HepG2 (cell line): Measurements from ENCODE around the gene PSMB3. TPM values are rescaled to one million over a fixed set of nuclear protein-coding genes. Genes with fewer than 3 reads are reported as not detected.

ENCODE experiments used
- ARID4A ChIP-seq: sonication (generic); formaldehyde crosslinking; IDR thresholded peaks from 2 replicates; pipeline ENCODE4 v1.5.0; 2020; ENCODE audit warnings: mild to moderate bottlenecking, missing genetic modification reagents, borderline replicate concordance
- E2F5 ChIP-seq: sonication (generic); formaldehyde crosslinking; conservative IDR thresholded peaks from 2 replicates; pipeline ENCODE4 v1.4.0; 2020; ENCODE audit warnings: missing genetic modification reagents
- ELF1 ChIP-seq: sonication (generic); formaldehyde crosslinking; IDR thresholded peaks from 2 replicates; pipeline ENCODE4 v1.4.0; 2020; ENCODE audit warnings: missing genetic modification reagents
- ERF ChIP-seq: IDR thresholded peaks from 2 replicates; pipeline ENCODE4 v1.6.1; 2018; ENCODE audit warnings: missing biosample characterization, missing genetic modification reagents
- GATAD1 ChIP-seq: IDR thresholded peaks from 2 replicates; pipeline ENCODE4 v1.6.1; 2016; ENCODE audit warnings: missing genetic modification reagents, missing compliant biosample characterization
- GZF1 ChIP-seq: sonication (generic); formaldehyde crosslinking; IDR thresholded peaks from 2 replicates; pipeline ENCODE4 v1.5.1; 2020; ENCODE audit warnings: mild to moderate bottlenecking, missing genetic modification reagents
- HNRNPH1 ChIP-seq: fragments of 200-400 bp; formaldehyde crosslinking; optimal IDR thresholded peaks from 2 replicates; pipeline ENCODE3; 2017; ENCODE audit warnings: mild to moderate bottlenecking, low read depth, low read length
- IRF2 ChIP-seq: IDR thresholded peaks from 2 replicates; pipeline ENCODE4 v1.6.1; 2018; ENCODE audit warnings: missing genetic modification reagents, missing compliant biosample characterization
- NKX3-1 ChIP-seq: sonication (generic); formaldehyde crosslinking; IDR thresholded peaks from 2 replicates; pipeline ENCODE4 v1.5.0; 2020; ENCODE audit warnings: missing genetic modification reagents
- NPAS2 ChIP-seq: sonication (generic); formaldehyde crosslinking; IDR thresholded peaks from 2 replicates; pipeline ENCODE4 v1.8.0; 2022; ENCODE audit warnings: mild to moderate bottlenecking, missing genetic modification reagents, borderline replicate concordance
- NRL ChIP-seq: sonication (generic); formaldehyde crosslinking; IDR thresholded peaks from 2 replicates; pipeline ENCODE4 v1.5.0; 2020; ENCODE audit warnings: missing genetic modification reagents, mild to moderate bottlenecking, moderate library complexity, borderline replicate concordance
- RAD51 ChIP-seq: fragments of 450-650 bp; IDR thresholded peaks from 2 replicates; pipeline ENCODE4 v1.6.1; 2016; ENCODE audit warnings: borderline replicate concordance
- SMAD9 ChIP-seq: sonication (generic); formaldehyde crosslinking; IDR thresholded peaks from 2 replicates; pipeline ENCODE4 v1.5.1; 2020; ENCODE audit warnings: mild to moderate bottlenecking, missing genetic modification reagents
- STAG1 ChIP-seq: sonication (generic); formaldehyde crosslinking; IDR thresholded peaks from 2 replicates; pipeline ENCODE4 v1.4.0; 2020; ENCODE audit warnings: missing genetic modification reagents
- TFDP2 ChIP-seq: sonication (generic); formaldehyde crosslinking; IDR thresholded peaks from 2 replicates; pipeline ENCODE4 v1.4.0; 2020; ENCODE audit warnings: missing genetic modification reagents
- TP53 ChIP-seq: sonication (generic); formaldehyde crosslinking; conservative IDR thresholded peaks from 2 replicates; pipeline ENCODE4 v1.4.0; 2020; ENCODE audit warnings: missing genetic modification reagents
- YY1 ChIP-seq: IDR thresholded peaks from 2 replicates; pipeline ENCODE4 v1.6.1; 2011; ENCODE audit warnings: low read length, low read depth, moderate library complexity, mild to moderate bottlenecking; ENCODE audit not compliant: insufficient read depth, insufficient replicate concordance
- ZBTB42 ChIP-seq: sonication (generic); formaldehyde crosslinking; IDR thresholded peaks from 2 replicates; pipeline ENCODE4 v1.5.0; 2020; ENCODE audit warnings: mild to moderate bottlenecking, missing genetic modification reagents
- ZBTB7A ChIP-seq: sonication (generic); formaldehyde crosslinking; IDR thresholded peaks from 2 replicates; pipeline ENCODE4 v1.8.0; 2022; ENCODE audit warnings: mild to moderate bottlenecking, missing genetic modification reagents
- ZIK1 ChIP-seq: sonication (generic); formaldehyde crosslinking; IDR thresholded peaks from 2 replicates; pipeline ENCODE4 v1.5.0; 2020; ENCODE audit warnings: mild to moderate bottlenecking, low read depth, missing genetic modification reagents, borderline replicate concordance
- ZNF576 ChIP-seq: sonication (generic); formaldehyde crosslinking; IDR thresholded peaks from 2 replicates; pipeline ENCODE4 v1.4.0; 2020; ENCODE audit warnings: mild to moderate bottlenecking, missing genetic modification reagents
- ZNF589 ChIP-seq: sonication (generic); formaldehyde crosslinking; conservative IDR thresholded peaks from 2 replicates; pipeline ENCODE4 v1.8.0; 2022; ENCODE audit warnings: mild to moderate bottlenecking, moderate library complexity, missing genetic modification reagents
- ZNF746 ChIP-seq: sonication (generic); formaldehyde crosslinking; IDR thresholded peaks from 2 replicates; pipeline ENCODE4 v1.8.0; 2022; ENCODE audit warnings: mild to moderate bottlenecking, missing genetic modification reagents
- ZNF75D ChIP-seq: sonication (generic); formaldehyde crosslinking; IDR thresholded peaks from 2 replicates; pipeline ENCODE4 v1.8.1; 2023; ENCODE audit warnings: missing genetic modification reagents, mild to moderate bottlenecking, borderline replicate concordance
- ZNF891 ChIP-seq: sonication (generic); formaldehyde crosslinking; IDR thresholded peaks from 2 replicates; pipeline ENCODE4 v1.5.0; 2020; ENCODE audit warnings: mild to moderate bottlenecking, missing genetic modification reagents
- polyA plus RNA-seq, 8 experiments: library from polyadenylated mRNA; depleted of rRNA in 3 of 8; stranded (reverse) in 7 of 8; unstranded in 1 of 8; fragments of >200 nt; fragmentation: Illumina TruSeq in 4 of 8; extraction: Trizol in 4 of 8; gene quantifications; 2 replicates each; pipeline versions ENCODE4 v1.2.1 to v1.2.3, GENCODE V29; 2011 to 2016; ENCODE audit warnings: low read depth in 4 of 8, missing spikeins in 1 of 8, mixed read lengths in 1 of 8; ENCODE audit not compliant: insufficient read depth in 1 of 8
- total RNA-seq, 5 experiments: library from RNA; depleted of rRNA; stranded (reverse); fragments of >200 nt; fragmentation: Illumina TruSeq; extraction: Trizol; gene quantifications; 2 replicates each; pipeline ENCODE4 v1.2.3, GENCODE V29; 2016; ENCODE audit warnings: low read depth in 1 of 5

PSMB3 gene
- total and polyA plus RNA-seq, 2 of the 13 experiments (the other 11 are each of a cell fraction or from before 2014, with no cell fraction given), result 366 to 517 TPM

- peak; percentile 83 for TF ChIP-seq ZBTB7A
- no peak for TF ChIP-seq E2F5 (CRISPR knock-in tag)
- TF ChIP-seq GATAD1, result no peak
- 0 out of 2 replicates have a peak, but pooled peaks have one; percentile 37 for TF ChIP-seq ZNF891 (CRISPR knock-in tag)
- TF ChIP-seq ZIK1 (CRISPR knock-in tag), result no peak
- TF ChIP-seq ZNF576 (CRISPR knock-in tag), result 0 out of 2 replicates have a peak, but pooled peaks have one; percentile 64
- no peak for TF ChIP-seq ELF1 (CRISPR knock-in tag)
- peak; percentile 43; the same call in 1 of the 2 replicates for TF ChIP-seq IRF2
- TF ChIP-seq RAD51, result no peak
- peak; percentile 78 for TF ChIP-seq STAG1 (CRISPR knock-in tag)
- no peak for TF ChIP-seq GZF1 (CRISPR knock-in tag)
- no peak for TF ChIP-seq ZNF589 (CRISPR knock-in tag)
- TF ChIP-seq NRL (CRISPR knock-in tag), result peak; percentile 85
- no peak for TF ChIP-seq SMAD9
- TF ChIP-seq TP53, result no peak
- TF ChIP-seq TFDP2 (CRISPR knock-in tag), result no peak
- TF ChIP-seq YY1, result peak; percentile 41
- no peak for TF ChIP-seq NPAS2 (CRISPR knock-in tag)
- TF ChIP-seq ZNF75D (CRISPR knock-in tag), result no peak
- 0 out of 2 replicates have a peak, but pooled peaks have one; percentile 43 for TF ChIP-seq ERF (CRISPR knock-in tag)
- no peak for TF ChIP-seq NKX3-1
- TF ChIP-seq ZNF746 (CRISPR knock-in tag), result peak; percentile 54; the same call in 1 of the 2 replicates
- no peak for TF ChIP-seq ZBTB42 (CRISPR knock-in tag)
- TF ChIP-seq HNRNPH1, result peak; percentile 61
- TF ChIP-seq ARID4A (CRISPR knock-in tag), result peak; percentile 63; the same call in 1 of the 2 replicates
These were observed 17.2 kb upstream of the PSMB3 start (continued) for GRCh38 chr17:38735161-38735997.
